CD4-positive, alpha-beta memory T cell (primary cell): ENCODE data around the gene RCCD1. TPM values are rescaled to one million over a fixed set of nuclear protein-coding genes. Genes with fewer than 3 reads are reported as not detected.

Experiments
- CTCF ChIA-PET: fragments of 350-600 bp; sonication (Branson Sonifier 250); formaldehyde crosslinking; loops from one replicate; lab custom pipeline; 2021; ENCODE audit warnings: inconsistent platforms; ENCODE audit not compliant: partially characterized antibody; lab: Charles Lee
- POLR2A ChIA-PET: fragments of 350-600 bp; sonication (Branson Sonifier 250); formaldehyde crosslinking; loops from one replicate; lab custom pipeline; 2021; ENCODE audit not compliant: partially characterized antibody; lab: Charles Lee
- DNase-seq, 5 donors: peaks; one replicate each; pipeline versions ENCODE4 v3.0.0 to v3.0.0-alpha.2; 2020 to 2022; ENCODE audit warnings: mixed read lengths in 1 of 5
- H3K27ac ChIP-seq: one replicate; pipeline ENCODE4 v1.7.0; 2013; ENCODE audit warnings: low read depth, low read length
- H3K27me3 ChIP-seq: 2 replicates; pipeline ENCODE4 v1.7.0; 2013; ENCODE audit warnings: mild to moderate bottlenecking, low read length, moderate library complexity; ENCODE audit not compliant: insufficient read depth
- H3K36me3 ChIP-seq: 2 replicates; pipeline ENCODE4 v1.7.0; 2013; ENCODE audit warnings: mild to moderate bottlenecking, low read length, moderate library complexity; ENCODE audit not compliant: insufficient read depth
- H3K4me1 ChIP-seq: 2 replicates; pipeline ENCODE4 v1.7.0; 2013; ENCODE audit warnings: mild to moderate bottlenecking, low read length, moderate library complexity; ENCODE audit not compliant: insufficient read depth
- H3K4me3 ChIP-seq, 2 donors: one replicate each; pipeline ENCODE4 v1.7.0; 2013; ENCODE audit warnings: low read length in 2 of 2, mild to moderate bottlenecking in 1 of 2
- H3K9me3 ChIP-seq, 2 donors: one replicate each; pipeline ENCODE4 v1.7.0; 2013; ENCODE audit warnings: low read length in 2 of 2, control low read depth in 1 of 2; ENCODE audit not compliant: control insufficient read depth in 1 of 2
- H3K27ac Mint-ChIP-seq, 7 donors: one replicate each; pipeline ENCODE4 v1.8.0; 2020 to 2021; ENCODE audit warnings: mixed read lengths in 7 of 7, mild to moderate bottlenecking in 6 of 7, inconsistent platforms in 3 of 7, moderate library complexity in 3 of 7
- H3K27me3 Mint-ChIP-seq, 2 donors: one replicate each; pipeline ENCODE4 v1.8.0; 2020 to 2021; ENCODE audit warnings: mixed read lengths in 2 of 2
- H3K36me3 Mint-ChIP-seq, 2 donors: one replicate each; pipeline ENCODE4 v1.8.0; 2020 to 2021; ENCODE audit warnings: mixed read lengths in 2 of 2, inconsistent platforms in 1 of 2, mild to moderate bottlenecking in 1 of 2
- H3K4me1 Mint-ChIP-seq, 4 donors: one replicate each; pipeline ENCODE4 v1.8.0; 2020 to 2021; ENCODE audit warnings: mixed read lengths in 4 of 4, mild to moderate bottlenecking in 1 of 4
- H3K4me3 Mint-ChIP-seq, 8 donors: one replicate each; pipeline ENCODE4 v1.8.0; 2020 to 2021; ENCODE audit warnings: mixed read lengths in 8 of 8, mild to moderate bottlenecking in 7 of 8, moderate library complexity in 6 of 8, inconsistent platforms in 3 of 8
- H3K9me3 Mint-ChIP-seq, 8 donors: one replicate each; pipeline ENCODE4 v1.8.0; 2020 to 2021; ENCODE audit warnings: mixed read lengths in 8 of 8, mild to moderate bottlenecking in 5 of 8, inconsistent platforms in 3 of 8, moderate library complexity in 1 of 8
- intact Hi-C: fragments of 100-400 bp; cut with micrococcal nuclease; formaldehyde crosslinking; loops from one replicate; pipeline ENCODE4 v1.15.1; 2023
- polyA plus RNA-seq, 2 donors: library from polyadenylated mRNA; unstranded; fragments of 300-500 nt; fragmentation: Illumina TruSeq; gene quantifications; one replicate each; pipeline ENCODE4 v1.2.3, GENCODE V29; 2021
- total RNA-seq, 2 experiments: library from RNA; stranded (reverse); gene quantifications; one replicate each; pipeline ENCODE4 v1.2.3, GENCODE V29; 2021

RCCD1 gene
- total and polyA plus RNA-seq, 4 experiments from 2014 or later: 2.0 to 15.6 (median 9.3) TPM

GRCh38 chr15:90913398-90913944 is 41.2 kb upstream of the RCCD1 start:
- ChIA-PET POLR2A (interaction anchor here (2.0 kb wide), 1 partner anchor 11 kb away, joined by 11 read pairs; the partner anchor contains the start of gene MAN2A2), CTCF (interaction anchor here (0.6 to 2.2 kb wide), 2 partner anchors 12 to 19 kb away, joined by 3 to 13 read pairs; partner anchors contain the start of gene HDDC3)
- Histone ChIP-seq H3K4me3 (no peak overlapping the region), H3K27me3 (no peaks in the 10 kb centered on the region), H3K9me3 (no peaks in the 10 kb centered on the region), H3K36me3 (peaks cover 89% of the 10 kb centered on the region), H3K27ac (no peak overlapping the region), H3K4me1 (no peaks in the 10 kb centered on the region)
- Mint-ChIP-seq H3K9me3 (no peaks in the 10 kb centered on the region), H3K4me3 (no peak overlapping the region), H3K27ac (no peak overlapping the region), H3K27me3 (no peaks in the 10 kb centered on the region), H3K36me3 (peaks cover 53 to 79% of the 10 kb centered on the region in 2 donors), H3K4me1 (no peaks in the 10 kb centered on the region)
- intact Hi-C loops: no loop called here
- no peak for DNase-seq

GRCh38 chr15:90914305-90915080 is 40.2 kb upstream of the RCCD1 start:
- Histone ChIP-seq H3K27me3 (no peaks in the 10 kb centered on the region), H3K9me3 (no peaks in the 10 kb centered on the region), H3K36me3 (peaks cover 90% of the 10 kb centered on the region), H3K27ac (no peak overlapping the region), H3K4me1 (no peaks in the 10 kb centered on the region), H3K4me3 (no peak overlapping the region)
- ChIA-PET POLR2A (interaction anchor here (1.1 to 2.0 kb wide), 2 partner anchors 12 to 15 kb away, joined by 3 to 11 read pairs; partner anchors contain the start of gene MAN2A2), CTCF (interaction anchor here (2.2 kb wide), 1 partner anchor 18 kb away, joined by 13 read pairs; the partner anchor contains the start of gene HDDC3)
- H3K36me3 Mint-ChIP-seq: peaks cover 59 to 79% of the 10 kb centered on the region in 2 donors
- intact Hi-C loops: no loop called here
- no peak overlapping the region for H3K4me3 Mint-ChIP-seq
- H3K9me3 Mint-ChIP-seq: no peaks in the 10 kb centered on the region
- H3K4me1 Mint-ChIP-seq: no peaks in the 10 kb centered on the region
- no peak for DNase-seq
- H3K27ac Mint-ChIP-seq: peak overlapping the region in 2 of 7 donors; percentile 46 to 57
- no peaks in the 10 kb centered on the region for H3K27me3 Mint-ChIP-seq

GRCh38 chr15:90915216-90915807 is 39.4 kb upstream of the RCCD1 start:
- CTCF ChIA-PET: interaction anchor here (1.0 kb wide), 1 partner anchor 17 kb away, joined by 3 read pairs; the partner anchor contains the start of gene HDDC3
- Histone ChIP-seq H3K27me3 (no peaks in the 10 kb centered on the region), H3K9me3 (no peaks in the 10 kb centered on the region), H3K4me3 (no peak overlapping the region), H3K27ac (no peak overlapping the region), H3K36me3 (peaks cover 92% of the 10 kb centered on the region), H3K4me1 (no peaks in the 10 kb centered on the region)
- H3K36me3 Mint-ChIP-seq: peaks cover 66 to 81% of the 10 kb centered on the region in 2 donors
- H3K4me3 Mint-ChIP-seq: no peak overlapping the region
- no peak for DNase-seq
- H3K4me1 Mint-ChIP-seq: no peaks in the 10 kb centered on the region
- H3K27ac Mint-ChIP-seq: peak overlapping the region in 1 of 7 donors; percentile 7
- intact Hi-C loops: no loop called here
- H3K27me3 Mint-ChIP-seq: no peaks in the 10 kb centered on the region
- no peaks in the 10 kb centered on the region for H3K9me3 Mint-ChIP-seq
- POLR2A ChIA-PET: no interaction called here

GRCh38 chr15:90915808-90916440 is 38.8 kb upstream of the RCCD1 start:
- Mint-ChIP-seq H3K9me3 (no peaks in the 10 kb centered on the region), H3K36me3 (peaks cover 63 to 83% of the 10 kb centered on the region in 2 donors), H3K27ac (peak overlapping the region in 1 of 7 donors; percentile 68), H3K27me3 (no peaks in the 10 kb centered on the region), H3K4me1 (no peaks in the 10 kb centered on the region), H3K4me3 (no peak overlapping the region)
- Histone ChIP-seq H3K27ac (no peak overlapping the region), H3K9me3 (no peaks in the 10 kb centered on the region), H3K4me3 (no peak overlapping the region), H3K27me3 (no peaks in the 10 kb centered on the region), H3K4me1 (no peaks in the 10 kb centered on the region), H3K36me3 (peaks cover 91% of the 10 kb centered on the region)
- CTCF ChIA-PET: interaction anchor here (1.0 kb wide), 1 partner anchor 17 kb away, joined by 3 read pairs; the partner anchor contains the start of gene HDDC3
- no peak for DNase-seq
- POLR2A ChIA-PET: no interaction called here
- intact Hi-C loops: no loop called here

GRCh38 chr15:90916461-90916860 is 38.2 kb upstream of the RCCD1 start:
- no peaks in the 10 kb centered on the region for H3K27me3 ChIP-seq

GRCh38 chr15:90917569-90917968 is 37.1 kb upstream of the RCCD1 start:
- intact Hi-C loops: no loop called here
- H3K4me3 Mint-ChIP-seq: no peak overlapping the region
- Histone ChIP-seq H3K36me3 (peaks cover 82% of the 10 kb centered on the region), H3K27ac (no peak overlapping the region), H3K9me3 (no peaks in the 10 kb centered on the region), H3K27me3 (no peaks in the 10 kb centered on the region), H3K4me3 (no peak overlapping the region), H3K4me1 (no peaks in the 10 kb centered on the region)
- H3K9me3 Mint-ChIP-seq: no peaks in the 10 kb centered on the region
- peaks cover 64 to 85% of the 10 kb centered on the region in 2 donors for H3K36me3 Mint-ChIP-seq
- no peak overlapping the region for H3K27ac Mint-ChIP-seq
- ChIA-PET CTCF (interaction anchor here (1.9 to 2.8 kb wide), 2 partner anchors 14 to 16 kb away, joined by 5 to 6 read pairs; partner anchors contain the start of gene HDDC3), POLR2A (interaction anchor here (1.0 to 5.7 kb wide), 2 partner anchors 14 to 15 kb away, joined by 3 to 40 read pairs; partner anchors contain the start of genes HDDC3, MAN2A2 and UNC45A)
- no peak for DNase-seq
- H3K4me1 Mint-ChIP-seq: no peaks in the 10 kb centered on the region
- no peaks in the 10 kb centered on the region for H3K27me3 Mint-ChIP-seq

More at GRCh38 chr15:90916461-90916860, 38.2 kb upstream of the RCCD1 start:
- H3K36me3 Mint-ChIP-seq: peaks cover 65 to 87% of the 10 kb centered on the region in 2 donors
- no peaks in the 10 kb centered on the region for H3K4me1 ChIP-seq
- H3K9me3 ChIP-seq: no peaks in the 10 kb centered on the region
- H3K27me3 Mint-ChIP-seq: no peaks in the 10 kb centered on the region
- peak overlapping the region in 2 of 7 donors; percentile 18 to 68 for H3K27ac Mint-ChIP-seq
- no peaks in the 10 kb centered on the region for H3K4me1 Mint-ChIP-seq
- POLR2A ChIA-PET: interaction anchor here (1.0 kb wide), 1 partner anchor 13 kb away, joined by 3 read pairs; the partner anchor contains the start of gene MAN2A2
- no peak for DNase-seq
- H3K9me3 Mint-ChIP-seq: no peaks in the 10 kb centered on the region
- CTCF ChIA-PET: interaction anchor here (1.0 kb wide), 1 partner anchor 16 kb away, joined by 3 read pairs; the partner anchor contains the start of gene HDDC3
- no peak overlapping the region for H3K27ac ChIP-seq
- no peak overlapping the region for H3K4me3 ChIP-seq
- intact Hi-C loops: no loop called here
- H3K36me3 ChIP-seq: peaks cover 91% of the 10 kb centered on the region
- no peak overlapping the region for H3K4me3 Mint-ChIP-seq
